UCSD-AML1 (cell line): Measurements from ENCODE around the gene HS3ST3B1.

Experiments used
- DNase-seq: peaks from one replicate; lab custom pipeline; 2025; ENCODE audit not compliant: unreplicated experiment; lab: John Stamatoyannopoulos, UW

HS3ST3B1 gene

DNA sequence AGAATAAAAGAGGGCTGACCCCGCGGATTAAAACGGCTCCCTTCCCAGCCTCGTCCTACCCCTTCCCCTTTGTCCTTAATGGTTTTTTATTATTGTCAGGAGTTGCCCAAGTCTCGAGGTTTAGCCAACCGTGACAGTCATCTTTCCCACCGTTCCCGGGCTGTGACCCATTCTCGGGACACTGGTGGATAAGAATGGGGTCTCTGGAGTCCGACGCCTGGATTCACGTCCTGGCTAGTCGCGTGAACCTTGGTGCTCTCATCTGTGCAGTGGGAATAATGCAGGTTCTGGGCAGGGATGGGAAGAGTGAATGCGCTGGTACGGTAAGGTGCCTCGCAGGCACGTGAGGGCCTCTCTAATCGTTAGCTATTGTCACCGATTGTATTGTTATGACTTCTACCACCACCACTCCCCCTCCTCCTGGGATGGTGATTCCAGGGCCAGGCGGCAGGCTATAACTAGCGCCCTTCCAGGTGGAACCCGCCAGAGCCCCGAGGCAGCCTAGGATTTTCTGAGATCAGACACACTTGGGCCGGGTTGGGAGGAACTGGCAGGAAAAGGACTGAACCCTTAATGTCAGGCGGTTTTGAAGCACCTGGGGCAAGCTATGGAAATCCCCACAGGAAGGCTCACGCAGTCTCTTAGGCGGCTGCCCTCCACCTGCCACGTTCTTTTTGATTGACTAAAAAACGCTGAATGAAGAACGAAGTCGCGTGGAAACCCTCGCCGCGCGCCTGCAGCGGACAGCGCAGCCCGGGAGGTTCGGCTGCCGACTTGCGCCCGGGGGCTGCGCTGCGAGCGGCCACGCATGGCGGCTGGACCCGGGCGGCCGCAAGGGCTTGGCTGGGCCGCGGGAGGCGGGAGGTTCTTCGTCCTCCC is 2.7 kb downstream of the HS3ST3B1 start:
- DNase-seq, result no peak

DNA sequence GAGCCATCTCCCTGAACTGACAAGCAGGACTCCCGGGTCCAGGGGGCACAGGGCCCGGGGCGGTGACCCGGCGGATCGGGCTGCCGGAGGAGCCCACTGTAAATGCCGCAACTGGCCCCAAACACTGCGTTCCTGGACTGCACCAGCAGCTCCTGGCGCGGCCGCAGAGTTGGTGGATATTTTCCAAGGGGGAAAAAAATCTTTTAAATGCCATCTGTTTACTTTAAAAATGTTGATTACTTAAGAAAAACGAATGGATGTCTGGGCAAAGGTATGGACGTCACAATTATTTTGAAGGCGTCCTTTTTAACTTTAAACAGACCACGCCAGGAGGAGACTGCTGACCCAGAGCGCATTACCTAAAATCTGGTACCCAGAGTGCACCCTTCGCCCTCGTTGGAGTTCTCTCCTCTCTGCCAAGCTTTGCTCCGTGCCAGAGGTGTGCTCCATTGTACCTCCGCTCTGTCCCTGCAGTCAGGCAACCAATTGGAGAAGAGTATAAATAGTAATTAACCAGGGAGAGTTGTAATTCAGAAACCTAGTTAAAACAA is 3.4 kb downstream of the HS3ST3B1 start:
- DNase-seq, result no peak

DNA sequence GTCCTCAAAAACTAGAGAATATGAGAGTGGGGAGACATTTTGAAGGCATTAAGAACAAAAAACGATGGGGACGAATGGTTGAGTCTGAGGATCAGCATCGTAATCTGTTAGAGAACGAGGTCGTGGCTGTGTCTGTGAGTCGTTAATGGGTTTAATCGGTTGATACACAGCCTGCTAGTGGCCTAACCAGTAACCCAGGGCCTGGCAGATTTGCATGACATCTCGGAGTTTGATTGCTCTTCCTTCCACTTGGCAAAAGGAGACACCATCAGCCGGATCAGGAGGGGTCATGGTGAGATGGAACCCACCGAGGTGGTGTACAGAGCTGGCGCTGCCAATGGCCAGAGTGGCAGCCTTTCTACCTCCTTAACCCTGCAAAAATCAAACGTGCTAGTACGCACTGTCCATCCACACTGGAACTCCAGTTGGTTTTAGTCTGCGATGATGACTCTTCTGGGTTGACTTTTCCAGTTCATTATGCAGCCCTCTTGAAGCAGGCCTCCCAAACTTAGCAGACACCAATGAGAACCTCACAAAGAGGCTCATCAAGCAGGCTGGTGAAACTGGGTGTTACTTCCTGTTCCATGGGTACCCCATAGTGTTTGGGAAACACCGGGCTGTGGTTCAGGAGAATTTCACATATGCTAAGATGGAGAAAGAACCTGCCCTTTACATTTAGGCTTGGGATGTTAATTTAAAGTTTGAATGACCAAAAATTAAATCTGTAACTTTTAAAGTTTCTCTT is 4.1 kb downstream of the HS3ST3B1 start:
- no peak for DNase-seq

DNA sequence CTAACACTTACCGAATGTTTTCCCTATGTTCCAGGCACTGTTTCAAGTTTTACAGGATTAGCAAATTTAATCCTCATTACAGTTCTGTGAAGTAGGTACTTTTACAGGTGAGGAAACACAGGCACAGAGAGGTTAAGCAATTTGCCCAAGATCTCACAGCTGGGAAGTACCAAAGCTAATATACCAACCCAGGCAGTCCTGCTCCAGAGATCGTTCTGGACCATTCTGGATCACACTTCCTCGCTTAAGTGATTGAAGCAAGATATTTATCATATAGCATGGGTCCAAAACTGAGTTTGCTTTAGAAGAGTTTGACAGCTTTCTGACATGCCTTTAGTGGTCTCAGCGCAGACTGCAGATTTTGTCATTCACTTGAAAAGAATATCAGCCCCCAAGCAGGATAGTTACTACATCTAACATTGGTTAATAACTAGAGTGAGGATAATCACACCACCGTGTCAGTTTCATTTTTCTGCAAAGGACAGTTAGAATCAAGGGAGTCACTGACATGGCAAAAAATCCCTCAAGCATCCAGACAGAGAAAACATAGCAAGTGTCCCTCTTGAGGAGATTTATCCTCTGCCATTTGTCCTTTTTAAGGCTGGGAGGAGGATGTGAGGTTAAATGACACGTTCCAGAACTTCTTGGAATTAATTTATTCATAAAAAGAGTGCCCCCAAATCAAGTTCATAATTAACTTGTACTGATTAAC is 5.1 kb downstream of the HS3ST3B1 start:
- DNase-seq, result no peak

DNA sequence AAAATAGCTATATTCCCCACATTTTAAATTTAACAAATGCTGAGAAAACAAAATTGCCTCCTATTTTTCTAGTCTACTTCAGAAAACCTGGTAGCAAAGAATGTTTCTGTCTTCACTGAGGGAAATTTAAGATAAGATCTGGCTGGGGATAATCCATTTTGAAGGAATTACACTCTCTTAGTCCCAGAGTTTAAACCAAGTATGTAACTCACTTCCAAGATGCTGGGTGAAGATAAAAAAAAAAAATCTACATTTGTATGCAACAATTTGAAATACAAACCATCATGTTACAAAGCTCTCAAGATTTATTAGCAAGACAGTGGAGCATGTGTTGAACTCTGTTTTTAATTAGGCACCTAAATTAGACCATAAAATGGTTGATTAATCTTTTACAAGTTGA is 5.7 kb downstream of the HS3ST3B1 start:
- DNase-seq, result no peak

- DNase-seq, result no peak
These were observed 6.7 kb downstream of the HS3ST3B1 start for GRCh38 chr17:14307560-14308024.

DNA sequence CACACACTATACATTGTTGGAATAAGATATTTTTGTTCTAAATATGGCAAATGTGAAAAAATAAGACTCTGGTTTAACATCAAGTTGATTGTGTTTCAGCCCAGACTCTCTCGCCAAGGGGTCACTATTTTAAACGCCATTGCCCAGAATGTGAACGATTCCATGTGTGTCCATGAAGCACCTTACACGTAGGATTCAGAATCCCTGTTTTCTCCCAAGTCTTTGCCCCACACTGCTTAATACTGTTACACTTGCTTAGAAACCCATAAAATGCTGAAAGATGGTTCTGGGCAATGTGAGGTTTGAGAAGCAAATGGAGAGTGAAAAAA is 7.7 kb downstream of the HS3ST3B1 start:
- no peak for DNase-seq

GRCh38 chr17:14308965-14309879 is 8.3 kb downstream of the HS3ST3B1 start:
- DNase-seq, result no peak

DNA sequence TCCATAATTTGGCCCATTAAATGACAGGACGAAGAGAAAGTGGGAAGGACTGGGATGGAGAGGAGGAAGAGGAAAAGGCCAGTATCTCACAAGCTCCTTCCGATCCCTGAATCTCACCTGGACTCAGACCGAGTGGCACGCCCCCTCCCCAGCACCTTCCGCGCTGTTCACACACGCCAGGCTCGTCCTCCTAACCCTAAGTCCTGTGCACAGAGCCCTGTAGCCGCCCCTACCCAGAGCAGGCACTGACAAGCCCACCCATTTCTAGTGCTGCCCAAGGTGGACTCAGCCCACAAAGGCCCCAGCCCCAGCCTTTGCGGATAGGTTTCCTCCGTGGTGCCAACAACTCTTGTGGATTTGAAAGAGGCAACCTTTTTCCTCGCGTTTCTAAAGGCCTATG is 9.2 kb downstream of the HS3ST3B1 start:
- no peak for DNase-seq

DNA sequence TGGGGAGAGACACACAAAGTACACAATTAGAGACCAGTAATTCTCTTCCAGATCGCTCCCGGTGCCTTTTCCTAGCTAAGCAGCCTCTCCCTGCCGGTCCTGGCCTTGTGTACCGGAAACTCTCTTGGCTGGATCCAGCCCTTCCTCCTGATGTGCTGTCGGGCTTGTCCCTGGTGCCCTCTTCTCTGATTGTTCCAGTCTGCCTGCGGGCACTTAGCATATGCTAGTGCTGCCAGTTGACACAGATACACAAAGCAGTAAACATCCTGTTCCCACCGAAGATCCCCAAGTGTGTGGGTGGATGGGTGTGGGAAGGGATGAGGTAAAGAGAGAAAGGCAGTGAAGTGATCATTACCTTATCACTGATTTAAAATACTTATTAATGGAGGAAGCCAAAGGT is 9.7 kb downstream of the HS3ST3B1 start:
- no peak for DNase-seq

- DNase-seq, result no peak
These were observed 10.4 kb downstream of the HS3ST3B1 start for GRCh38 chr17:14311186-14311705.

DNA sequence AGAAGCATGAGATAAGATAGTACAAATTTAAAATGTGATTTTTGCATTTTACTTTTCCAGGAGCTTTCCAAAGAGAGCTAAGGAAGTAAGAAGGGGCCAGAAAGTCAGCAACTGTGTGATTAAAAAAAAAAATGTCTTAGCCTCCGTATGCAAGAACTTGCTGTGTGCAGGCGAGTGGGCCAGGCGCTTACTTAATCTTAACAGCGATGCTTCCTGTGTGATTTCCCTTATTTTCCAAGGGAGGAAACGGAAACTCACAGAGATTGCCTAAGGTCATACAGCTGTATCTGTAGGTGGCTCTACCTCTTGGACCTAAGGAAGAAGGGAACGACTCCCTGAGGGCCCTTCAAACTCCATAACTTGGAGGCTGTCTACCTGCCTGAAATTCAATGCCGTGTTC is 11.1 kb downstream of the HS3ST3B1 start:
- DNase-seq, result no peak

DNA sequence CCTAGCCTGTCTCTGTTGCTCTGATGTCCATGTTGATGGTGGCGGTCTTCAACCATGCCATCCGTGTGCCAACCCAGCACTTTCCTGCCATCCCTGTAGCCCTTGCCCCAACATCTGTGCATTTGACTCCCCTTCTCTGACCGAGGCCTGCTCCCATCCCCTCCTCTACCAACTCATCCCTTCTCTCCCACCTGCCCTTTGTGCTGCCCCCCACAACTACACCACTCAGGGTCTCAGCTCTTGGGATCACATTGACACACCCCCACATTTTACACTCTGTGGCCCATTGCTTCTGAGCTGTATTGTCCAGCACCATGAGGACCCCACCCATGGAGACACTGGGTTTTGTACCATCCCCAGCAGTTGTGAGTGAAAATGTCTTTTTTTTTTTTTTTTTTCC is 11.6 kb downstream of the HS3ST3B1 start:
- no peak for DNase-seq

- no peak for DNase-seq
These were observed 15.4 kb downstream of the HS3ST3B1 start for GRCh38 chr17:14316126-14316832.

DNA sequence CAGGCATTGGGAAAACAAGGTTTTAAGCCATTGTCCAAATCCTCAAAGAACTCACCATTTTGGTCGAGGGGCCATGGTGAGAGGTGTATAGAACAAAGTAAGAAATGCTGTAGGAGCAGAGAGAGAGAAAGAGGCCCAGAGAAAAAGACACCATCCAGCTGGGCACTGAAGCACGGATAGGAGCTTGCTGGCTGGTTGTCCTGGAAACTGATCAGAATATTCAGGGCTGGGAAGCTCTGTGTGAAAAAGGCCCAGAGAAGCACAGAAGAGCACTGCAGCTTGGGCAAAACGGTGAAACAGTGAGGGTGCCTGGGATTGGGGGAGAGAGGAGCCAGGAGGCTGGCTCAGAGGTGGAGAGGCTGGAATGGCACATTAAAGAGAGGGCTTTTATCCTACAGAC is 16.5 kb downstream of the HS3ST3B1 start:
- no peak for DNase-seq

DNA sequence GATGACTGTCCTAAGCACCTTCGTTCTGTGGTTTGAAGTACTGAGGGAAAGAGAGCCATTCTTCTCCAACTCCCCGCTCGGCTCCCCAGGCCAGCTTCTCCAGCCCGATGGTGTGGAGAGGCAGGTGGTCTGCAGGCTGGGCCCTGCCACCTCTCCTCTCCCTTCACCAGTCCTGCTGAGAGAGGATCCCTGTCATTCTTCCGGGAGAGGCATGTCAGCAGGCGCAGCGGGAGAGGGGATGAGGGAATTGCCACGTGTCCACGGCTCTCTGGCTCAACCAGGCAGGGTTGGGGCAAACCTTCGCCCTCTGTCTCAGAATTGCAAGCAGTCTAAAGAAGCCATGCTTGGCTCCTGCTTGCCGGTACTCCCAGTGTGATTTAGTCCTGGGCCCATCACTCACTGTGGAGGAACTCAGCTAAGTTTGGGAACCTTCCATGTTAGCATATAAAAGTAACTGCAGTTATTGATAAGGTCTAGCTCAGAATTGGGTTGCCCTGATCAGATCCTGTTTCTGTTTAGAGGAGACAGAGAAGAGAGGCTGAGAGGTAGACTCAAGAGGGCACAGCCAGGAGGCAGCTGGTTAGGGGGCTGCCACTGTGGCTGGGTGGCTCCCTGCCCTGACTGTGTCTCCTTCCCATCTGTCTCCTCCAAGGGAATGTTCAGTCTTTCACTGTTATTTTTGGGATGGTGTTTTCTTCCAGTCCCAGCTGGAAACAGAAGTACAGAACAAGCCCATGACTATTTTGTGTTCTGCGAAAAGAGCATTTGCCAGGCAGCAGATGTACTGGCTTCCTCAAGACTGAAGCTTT is 17.4 kb downstream of the HS3ST3B1 start:
- DNase-seq, result no peak

- no peak for DNase-seq
These were observed 18.0 kb downstream of the HS3ST3B1 start for GRCh38 chr17:14318918-14319205.

DNA sequence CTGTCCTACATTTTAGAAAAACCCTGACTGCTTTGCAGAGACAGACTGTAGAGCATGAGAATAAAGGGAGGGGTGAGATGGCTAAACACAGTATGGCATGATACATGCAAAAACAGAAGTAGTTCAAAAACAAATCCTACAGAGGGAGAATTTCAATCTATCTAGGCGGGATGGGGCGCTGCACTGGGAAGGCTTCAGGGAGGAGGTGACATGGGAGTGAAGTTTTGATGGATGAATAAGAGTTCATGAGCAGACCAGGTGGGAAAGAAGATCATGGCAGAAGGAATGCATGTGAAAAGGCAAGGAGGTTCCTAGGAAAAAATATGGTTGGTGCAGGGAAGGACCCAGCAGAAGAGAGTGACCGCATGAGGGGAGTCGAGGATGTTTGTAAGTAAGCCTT is 19.2 kb downstream of the HS3ST3B1 start:
- DNase-seq, result no peak
